ENCODE results near the gene CBFA2T3. TPM values are rescaled to one million over a fixed set of nuclear protein-coding genes. Genes with fewer than 3 reads are reported as not detected.

Gene CBFA2T3
- total and polyA plus RNA-seq, 4 donors = 4.7 to 11.8 (median 6.6) TPM

GRCh38 chr16:88928405-88929090, 48.5 kb downstream of the CBFA2T3 start:
- WGBS, 2 donors = 62 to 71% methylated on average over 31 of the region's 31 CpGs
- ATAC-seq (ENCODE audit: insufficient read depth, low FRiP score) (no peak), DNase-seq (peak in 1 of 3 donors; percentile 54)
- Histone ChIP-seq H3K9me3 (ENCODE audit: control insufficient read depth in 4 of 4, insufficient read depth in 3 of 4, low read length in 3 of 4) (no peaks in the 10 kb centered on the region), H3K36me3 (ENCODE audit: control insufficient read depth in 4 of 4, insufficient read depth in 4 of 4, low read length in 4 of 4) (no peaks in the 10 kb centered on the region), H3K4me1 (ENCODE audit: control insufficient read depth in 5 of 5, insufficient read depth in 5 of 5, low read length in 5 of 5) (peaks cover 0 to 11% (median 0%) of the 10 kb centered on the region in 5 donors), H3K9ac (ENCODE audit: insufficient read depth in 1 of 2, low read length in 2 of 2) (no peak overlapping the region), H3K4me3 (no peak overlapping the region), H3K27me3 (ENCODE audit: control insufficient read depth in 3 of 3, insufficient read depth in 3 of 3, low read length in 2 of 3) (no peaks in the 10 kb centered on the region), H3K27ac (ENCODE audit: low read depth in 1 of 2, low read length in 1 of 2) (no peak overlapping the region)
- TF ChIP-seq CTCF (IDR thresholded peaks at IDR 0.05; ENCODE audit: control extremely low read depth, extremely low read depth) = no peak

GRCh38 chr16:88927661-88928060, 49.3 kb downstream of the CBFA2T3 start:
- peaks cover 0 to 18% (median 0%) of the 10 kb centered on the region in 5 donors for H3K4me1 ChIP-seq (ENCODE audit: control insufficient read depth in 5 of 5, insufficient read depth in 5 of 5, low read length in 5 of 5)
- DNase-seq = no peak

GRCh38 chr16:88927010-88927409, 50.0 kb downstream of the CBFA2T3 start:
- Histone ChIP-seq H3K9ac (ENCODE audit: insufficient read depth in 1 of 2, low read length in 2 of 2) (no peak overlapping the region), H3K4me3 (no peak overlapping the region), H3K9me3 (ENCODE audit: control insufficient read depth in 4 of 4, insufficient read depth in 3 of 4, low read length in 3 of 4) (no peaks in the 10 kb centered on the region), H3K27me3 (ENCODE audit: control insufficient read depth in 3 of 3, insufficient read depth in 3 of 3, low read length in 2 of 3) (no peaks in the 10 kb centered on the region), H3K36me3 (ENCODE audit: control insufficient read depth in 4 of 4, insufficient read depth in 4 of 4, low read length in 4 of 4) (no peaks in the 10 kb centered on the region), H3K27ac (ENCODE audit: low read depth in 1 of 2, low read length in 1 of 2) (no peak overlapping the region), H3K4me1 (ENCODE audit: control insufficient read depth in 5 of 5, insufficient read depth in 5 of 5, low read length in 5 of 5) (peaks cover 0 to 24% (median 5%) of the 10 kb centered on the region in 5 donors)
- ATAC-seq (ENCODE audit: insufficient read depth, low FRiP score) = no peak
- WGBS, 2 donors = 78 to 80% methylated on average over 21 of the region's 21 CpGs
- DNase-seq = no peak
- TF ChIP-seq CTCF (IDR thresholded peaks at IDR 0.05; ENCODE audit: control extremely low read depth, extremely low read depth) = no peak

More at GRCh38 chr16:88927661-88928060, 49.3 kb downstream of the CBFA2T3 start:
- Histone ChIP-seq H3K4me3 (no peak overlapping the region), H3K27ac (ENCODE audit: low read depth in 1 of 2, low read length in 1 of 2) (no peak overlapping the region), H3K27me3 (ENCODE audit: control insufficient read depth in 3 of 3, insufficient read depth in 3 of 3, low read length in 2 of 3) (no peaks in the 10 kb centered on the region), H3K36me3 (ENCODE audit: control insufficient read depth in 4 of 4, insufficient read depth in 4 of 4, low read length in 4 of 4) (no peaks in the 10 kb centered on the region), H3K9me3 (ENCODE audit: control insufficient read depth in 4 of 4, insufficient read depth in 3 of 4, low read length in 3 of 4) (no peaks in the 10 kb centered on the region), H3K9ac (ENCODE audit: insufficient read depth in 1 of 2, low read length in 2 of 2) (no peak overlapping the region)
- 89 to 94% methylated on average over 26 of the region's 26 CpGs for WGBS, 2 donors
- ATAC-seq (ENCODE audit: insufficient read depth, low FRiP score) = no peak
- no peak for TF ChIP-seq CTCF (IDR thresholded peaks at IDR 0.05; ENCODE audit: control extremely low read depth, extremely low read depth)
